ENCODE measurements around the gene FAM3A. TPM values are rescaled to one million over a fixed set of nuclear protein-coding genes. Genes with fewer than 3 reads are reported as not detected.
"Not testable (repeated sequence)": the region's sequence is repeated elsewhere in the genome, so short reads cannot be mapped to it uniquely, and the experiment has no call there.

Gene FAM3A
- total RNA-seq, 1 experiment from 2014 or later: 15.6 TPM

DNA sequence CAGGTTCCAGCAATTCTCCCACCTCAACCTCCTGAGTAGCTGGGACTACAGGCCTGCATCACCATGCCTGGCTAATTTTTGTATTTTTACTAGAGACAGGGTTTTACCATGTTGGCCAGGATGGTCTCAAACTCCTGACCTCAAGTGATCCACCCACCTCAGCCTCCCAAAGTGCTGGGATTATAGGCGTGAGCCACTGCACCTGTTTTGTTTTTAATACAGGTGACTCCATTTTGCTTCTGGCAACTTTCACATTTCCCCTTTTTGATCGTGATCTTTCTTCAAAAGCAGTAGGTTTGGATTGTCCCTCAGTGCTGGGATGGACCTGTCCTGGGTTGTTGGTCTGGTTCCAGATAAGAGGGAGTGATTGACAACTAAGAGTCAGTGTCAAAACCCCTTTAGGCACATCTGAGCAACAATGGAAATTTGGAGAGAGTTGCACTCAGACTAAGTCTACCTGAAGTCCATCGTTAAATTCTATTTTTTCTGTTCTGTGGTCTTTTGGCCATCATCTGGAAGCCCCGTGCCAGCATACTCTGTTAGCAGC, 19.4 kb downstream of the FAM3A start:
- H3K9me3 ChIP-seq (ENCODE audit: control insufficient read depth in 1 of 2, insufficient read depth in 1 of 2, low read depth in 1 of 2, low read length in 2 of 2); H2AFZ ChIP-seq (ENCODE audit: low read depth, low read length, poor library complexity, severe bottlenecking); H4K20me1 ChIP-seq (ENCODE audit: insufficient read depth); H3K4me1 ChIP-seq (ENCODE audit: control insufficient read depth in 1 of 2, insufficient read depth in 2 of 2, low read length in 2 of 2); POLR2A ChIA-PET; intact Hi-C loops (cut with micrococcal nuclease); H3K36me3 ChIP-seq (ENCODE audit: control insufficient read depth in 1 of 2, insufficient read depth in 2 of 2, low read length in 2 of 2); H3K27ac ChIP-seq (ENCODE audit: low read depth, low read length); H3K9ac ChIP-seq (ENCODE audit: low read length); RAD21 ChIA-PET (ENCODE audit: low non-redundant PET in 1 of 2, low total read pairs in 2 of 2, uncharacterized antibody in 2 of 2, unreplicated experiment in 2 of 2); ATAC-seq; H3K27me3 ChIP-seq (ENCODE audit: insufficient read depth, low read length); BruUV-seq (replicated peaks); DNase-seq (ENCODE audit: low read depth, low spot score); H3K4me2 ChIP-seq (ENCODE audit: low read length); H3K9me2 ChIP-seq (ENCODE audit: insufficient read depth); H3K4me3 ChIP-seq (replicated peaks in 1 of 2; ENCODE audit: low read depth in 1 of 2, low read length in 2 of 2); H3K79me2 ChIP-seq (ENCODE audit: insufficient read depth, low read length): not testable (repeated sequence)
- CTCF ChIA-PET: interaction anchor here (0.6 kb wide), 1 partner anchor 587 kb away, joined by 4 read pairs; no protein-coding TSS in a partner anchor

- Histone ChIP-seq H2AFZ (ENCODE audit: low read depth, low read length, poor library complexity, severe bottlenecking) (no peak overlapping the region), H4K20me1 (ENCODE audit: insufficient read depth) (no peaks in the 10 kb centered on the region), H3K4me1 (ENCODE audit: control insufficient read depth in 1 of 2, insufficient read depth in 2 of 2, low read length in 2 of 2) (peaks cover 0 to 5% of the 10 kb centered on the region in 2 experiments; a peak in 1 of 4 replicates), H3K4me2 (ENCODE audit: low read length) (no peak overlapping the region), H3K9me2 (ENCODE audit: insufficient read depth) (no peaks in the 10 kb centered on the region), H3K4me3 (replicated peaks in 1 of 2; ENCODE audit: low read depth in 1 of 2, low read length in 2 of 2) (no peak overlapping the region), H3K9me3 (ENCODE audit: control insufficient read depth in 1 of 2, insufficient read depth in 1 of 2, low read depth in 1 of 2, low read length in 2 of 2) (no peaks in the 10 kb centered on the region), H3K79me2 (ENCODE audit: insufficient read depth, low read length) (no peaks in the 10 kb centered on the region), H3K9ac (ENCODE audit: low read length) (no peak overlapping the region), H3K27me3 (ENCODE audit: insufficient read depth, low read length) (no peaks in the 10 kb centered on the region), H3K27ac (ENCODE audit: low read depth, low read length) (no peak overlapping the region), H3K36me3 (ENCODE audit: control insufficient read depth in 1 of 2, insufficient read depth in 2 of 2, low read length in 2 of 2) (no peaks in the 10 kb centered on the region)
- no peak for ATAC-seq
- RAD21 ChIA-PET (ENCODE audit: low non-redundant PET in 1 of 2, low total read pairs in 2 of 2, uncharacterized antibody in 2 of 2, unreplicated experiment in 2 of 2): no interaction called here
- TF ChIP-seq, protein P1, sequence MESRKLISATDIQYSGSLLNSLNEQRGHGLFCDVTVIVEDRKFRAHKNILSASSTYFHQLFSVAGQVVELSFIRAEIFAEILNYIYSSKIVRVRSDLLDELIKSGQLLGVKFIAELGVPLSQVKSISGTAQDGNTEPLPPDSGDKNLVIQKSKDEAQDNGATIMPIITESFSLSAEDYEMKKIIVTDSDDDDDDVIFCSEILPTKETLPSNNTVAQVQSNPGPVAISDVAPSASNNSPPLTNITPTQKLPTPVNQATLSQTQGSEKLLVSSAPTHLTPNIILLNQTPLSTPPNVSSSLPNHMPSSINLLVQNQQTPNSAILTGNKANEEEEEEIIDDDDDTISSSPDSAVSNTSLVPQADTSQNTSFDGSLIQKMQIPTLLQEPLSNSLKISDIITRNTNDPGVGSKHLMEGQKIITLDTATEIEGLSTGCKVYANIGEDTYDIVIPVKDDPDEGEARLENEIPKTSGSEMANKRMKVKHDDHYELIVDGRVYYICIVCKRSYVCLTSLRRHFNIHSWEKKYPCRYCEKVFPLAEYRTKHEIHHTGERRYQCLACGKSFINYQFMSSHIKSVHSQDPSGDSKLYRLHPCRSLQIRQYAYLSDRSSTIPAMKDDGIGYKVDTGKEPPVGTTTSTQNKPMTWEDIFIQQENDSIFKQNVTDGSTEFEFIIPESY (IDR thresholded peaks at IDR 0.05; ENCODE audit: extremely low read depth, insufficient replicate concordance, low read length): no peak
- no peak for TF ChIP-seq YY1 (IDR thresholded peaks at IDR 0.05; ENCODE audit: extremely low read depth, insufficient replicate concordance, low read depth, low read length)
- TF ChIP-seq REST (IDR thresholded peaks at IDR 0.05; ENCODE audit: low read depth): no peak
- no peak for TF ChIP-seq ZFX (IDR thresholded peaks at IDR 0.05)
- no peak for TF ChIP-seq ZNF274 (IDR thresholded peaks at IDR 0.05; ENCODE audit: low read depth, low read length)
- no peak for TF ChIP-seq FOSL1 (IDR thresholded peaks at IDR 0.05; ENCODE audit: low read depth)
- TF ChIP-seq, protein P2, sequence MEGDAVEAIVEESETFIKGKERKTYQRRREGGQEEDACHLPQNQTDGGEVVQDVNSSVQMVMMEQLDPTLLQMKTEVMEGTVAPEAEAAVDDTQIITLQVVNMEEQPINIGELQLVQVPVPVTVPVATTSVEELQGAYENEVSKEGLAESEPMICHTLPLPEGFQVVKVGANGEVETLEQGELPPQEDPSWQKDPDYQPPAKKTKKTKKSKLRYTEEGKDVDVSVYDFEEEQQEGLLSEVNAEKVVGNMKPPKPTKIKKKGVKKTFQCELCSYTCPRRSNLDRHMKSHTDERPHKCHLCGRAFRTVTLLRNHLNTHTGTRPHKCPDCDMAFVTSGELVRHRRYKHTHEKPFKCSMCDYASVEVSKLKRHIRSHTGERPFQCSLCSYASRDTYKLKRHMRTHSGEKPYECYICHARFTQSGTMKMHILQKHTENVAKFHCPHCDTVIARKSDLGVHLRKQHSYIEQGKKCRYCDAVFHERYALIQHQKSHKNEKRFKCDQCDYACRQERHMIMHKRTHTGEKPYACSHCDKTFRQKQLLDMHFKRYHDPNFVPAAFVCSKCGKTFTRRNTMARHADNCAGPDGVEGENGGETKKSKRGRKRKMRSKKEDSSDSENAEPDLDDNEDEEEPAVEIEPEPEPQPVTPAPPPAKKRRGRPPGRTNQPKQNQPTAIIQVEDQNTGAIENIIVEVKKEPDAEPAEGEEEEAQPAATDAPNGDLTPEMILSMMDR (IDR thresholded peaks at IDR 0.05 in 2 of 3, conservative IDR thresholded peaks at IDR 0.05 in 1 of 3; ENCODE audit: borderline replicate concordance in 1 of 3, insufficient read depth in 1 of 3, low read depth in 2 of 3, low read length in 2 of 3): no peak
- TF ChIP-seq CBX3 (IDR thresholded peaks at IDR 0.05; ENCODE audit: low read depth): no peak
- no TSS peak for BruUV-seq (replicated peaks)
- DNase-seq (ENCODE audit: low read depth, low spot score): no peak
- intact Hi-C loops (cut with micrococcal nuclease): no loop called here
- CTCF ChIA-PET: no interaction called here
- POLR2A ChIA-PET: no interaction called here
Measured at GRCh38 chrX:154495472-154495922, 20.5 kb downstream of the FAM3A start.
